ENCODE results near the gene DOCK9.

The DOCK9 gene

DNA sequence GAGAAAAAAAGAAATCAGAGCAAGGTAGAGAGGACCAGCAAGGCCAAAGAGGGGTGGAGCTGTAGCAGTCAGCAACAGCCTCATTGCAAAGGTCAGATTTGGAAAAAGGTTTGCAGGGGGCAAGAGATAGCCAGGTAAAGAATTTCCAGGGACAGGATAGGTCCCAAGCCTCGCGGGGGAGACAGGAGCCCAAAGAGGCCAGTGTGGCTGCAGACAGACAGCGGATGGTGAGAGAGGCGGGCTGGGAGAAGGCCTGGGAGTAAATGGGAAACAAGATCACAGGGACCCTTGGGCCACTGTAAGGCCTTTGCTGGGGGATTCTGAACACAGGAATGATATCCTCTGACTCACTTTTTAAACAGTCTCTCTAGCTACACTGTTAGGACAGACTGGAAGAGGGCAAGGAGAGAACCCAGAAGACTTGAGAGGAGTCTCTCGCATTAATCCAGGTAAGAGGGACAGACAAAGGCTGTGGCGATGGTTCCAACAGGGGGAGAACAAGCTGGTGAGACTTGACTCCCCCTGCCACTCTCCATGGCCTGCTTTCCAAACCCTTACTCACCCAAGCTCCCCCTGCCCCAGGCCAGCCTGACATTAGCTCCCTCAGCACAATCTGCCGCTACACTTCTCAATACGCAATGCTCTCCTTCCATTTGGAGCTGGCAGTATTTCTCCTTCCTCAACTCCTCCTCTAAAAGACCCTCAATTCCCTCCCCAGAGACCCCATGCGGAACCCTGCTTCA is 31.8 kb downstream of the DOCK9 start:
- no peak for DNase-seq
- no peaks in the 10 kb centered on the region for H3K9me3 ChIP-seq (ENCODE audit: severe bottlenecking)
- H3K27me3 ChIP-seq (ENCODE audit: insufficient read depth, low read depth, severe bottlenecking), result no peaks in the 10 kb centered on the region
- H3K27ac ChIP-seq, result no peak overlapping the region
- no peaks in the 10 kb centered on the region for H3K36me3 ChIP-seq
- H3K4me3 ChIP-seq (ENCODE audit: low read depth, low read length), result no peak overlapping the region
- TF ChIP-seq, protein P1, sequence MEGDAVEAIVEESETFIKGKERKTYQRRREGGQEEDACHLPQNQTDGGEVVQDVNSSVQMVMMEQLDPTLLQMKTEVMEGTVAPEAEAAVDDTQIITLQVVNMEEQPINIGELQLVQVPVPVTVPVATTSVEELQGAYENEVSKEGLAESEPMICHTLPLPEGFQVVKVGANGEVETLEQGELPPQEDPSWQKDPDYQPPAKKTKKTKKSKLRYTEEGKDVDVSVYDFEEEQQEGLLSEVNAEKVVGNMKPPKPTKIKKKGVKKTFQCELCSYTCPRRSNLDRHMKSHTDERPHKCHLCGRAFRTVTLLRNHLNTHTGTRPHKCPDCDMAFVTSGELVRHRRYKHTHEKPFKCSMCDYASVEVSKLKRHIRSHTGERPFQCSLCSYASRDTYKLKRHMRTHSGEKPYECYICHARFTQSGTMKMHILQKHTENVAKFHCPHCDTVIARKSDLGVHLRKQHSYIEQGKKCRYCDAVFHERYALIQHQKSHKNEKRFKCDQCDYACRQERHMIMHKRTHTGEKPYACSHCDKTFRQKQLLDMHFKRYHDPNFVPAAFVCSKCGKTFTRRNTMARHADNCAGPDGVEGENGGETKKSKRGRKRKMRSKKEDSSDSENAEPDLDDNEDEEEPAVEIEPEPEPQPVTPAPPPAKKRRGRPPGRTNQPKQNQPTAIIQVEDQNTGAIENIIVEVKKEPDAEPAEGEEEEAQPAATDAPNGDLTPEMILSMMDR (IDR thresholded peaks at IDR 0.05; ENCODE audit: low read depth, low read length), result no peak

DNA sequence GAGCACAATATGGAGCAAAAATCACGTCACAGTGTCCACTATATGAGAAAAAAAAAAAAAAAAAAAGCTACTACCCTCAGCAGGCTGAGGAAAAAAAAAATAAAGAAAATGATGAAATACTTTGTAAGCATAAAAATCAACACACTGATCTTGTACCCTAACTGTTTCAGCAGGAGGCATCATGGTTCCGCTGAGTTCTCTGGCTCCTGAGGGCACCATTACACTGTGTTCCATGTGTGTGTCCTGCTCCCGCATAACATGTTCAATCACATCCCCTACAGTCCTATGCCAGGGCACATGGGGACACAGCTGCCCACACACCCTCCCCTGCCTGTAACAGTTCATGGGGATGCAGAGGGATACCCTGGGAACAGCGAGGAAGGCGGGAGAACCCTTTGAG is 33.5 kb downstream of the DOCK9 start:
- Histone ChIP-seq H3K4me3 (ENCODE audit: low read depth, low read length) (no peak overlapping the region), H3K27me3 (ENCODE audit: insufficient read depth, low read depth, severe bottlenecking) (no peaks in the 10 kb centered on the region), H3K27ac (no peak overlapping the region), H3K9me3 (ENCODE audit: severe bottlenecking) (no peaks in the 10 kb centered on the region), H3K36me3 (no peaks in the 10 kb centered on the region)
- TF ChIP-seq, protein P1 (IDR thresholded peaks at IDR 0.05; ENCODE audit: low read depth, low read length), result peak; percentile 21; the same call in 1 of the 2 replicates
- DNase-seq, result peak; percentile 87

DNA sequence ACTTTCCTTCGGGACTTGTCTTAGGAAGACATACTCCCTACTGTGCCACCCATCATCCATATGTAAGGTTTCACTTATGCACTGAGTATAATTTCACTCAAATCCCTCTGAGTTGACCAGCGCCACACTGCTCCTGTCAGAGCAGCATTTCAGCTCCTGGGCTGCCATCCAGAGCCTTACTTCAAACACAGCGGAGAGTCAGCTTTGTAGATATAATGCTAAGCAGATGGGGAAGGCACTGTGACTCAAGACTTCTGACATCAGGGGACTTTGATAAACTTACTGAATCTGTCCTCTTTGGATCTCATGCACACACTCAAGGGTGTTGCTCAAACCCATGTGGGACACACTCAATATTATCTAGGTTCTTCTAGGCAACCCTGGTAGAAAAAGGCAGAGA is 34.9 kb downstream of the DOCK9 start:
- H3K36me3 ChIP-seq, result no peaks in the 10 kb centered on the region
- no peaks in the 10 kb centered on the region for H3K9me3 ChIP-seq (ENCODE audit: severe bottlenecking)
- TF ChIP-seq, protein P1 (IDR thresholded peaks at IDR 0.05; ENCODE audit: low read depth, low read length), result no peak
- H3K27ac ChIP-seq, result no peak overlapping the region
- no peak overlapping the region for H3K4me3 ChIP-seq (ENCODE audit: low read depth, low read length)
- no peaks in the 10 kb centered on the region for H3K27me3 ChIP-seq (ENCODE audit: insufficient read depth, low read depth, severe bottlenecking)
- no peak for DNase-seq

DNA sequence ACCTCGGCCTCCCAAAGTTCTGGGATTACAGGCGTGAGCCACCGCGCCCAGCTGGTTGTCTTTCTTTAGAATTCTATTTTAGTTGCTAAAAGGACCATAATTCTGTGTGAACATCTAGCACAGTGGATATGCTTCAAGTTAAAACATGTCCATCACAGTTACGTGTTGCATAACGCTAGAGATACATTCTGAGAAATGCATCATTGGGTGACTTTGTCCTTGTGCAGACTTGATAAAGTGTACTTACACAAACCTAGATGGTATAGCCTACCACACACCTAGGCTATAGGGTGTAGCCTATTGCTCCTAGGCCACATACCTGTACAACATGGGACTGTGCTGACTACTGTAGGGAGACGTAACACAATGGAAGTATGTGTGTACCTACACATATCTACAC is 35.4 kb downstream of the DOCK9 start:
- Histone ChIP-seq H3K36me3 (no peaks in the 10 kb centered on the region), H3K4me3 (ENCODE audit: low read depth, low read length) (no peak overlapping the region), H3K9me3 (ENCODE audit: severe bottlenecking) (no peaks in the 10 kb centered on the region), H3K27me3 (ENCODE audit: insufficient read depth, low read depth, severe bottlenecking) (no peaks in the 10 kb centered on the region), H3K27ac (no peak overlapping the region)
- DNase-seq, result no peak
- TF ChIP-seq, protein P1 (IDR thresholded peaks at IDR 0.05; ENCODE audit: low read depth, low read length), result no peak

DNA sequence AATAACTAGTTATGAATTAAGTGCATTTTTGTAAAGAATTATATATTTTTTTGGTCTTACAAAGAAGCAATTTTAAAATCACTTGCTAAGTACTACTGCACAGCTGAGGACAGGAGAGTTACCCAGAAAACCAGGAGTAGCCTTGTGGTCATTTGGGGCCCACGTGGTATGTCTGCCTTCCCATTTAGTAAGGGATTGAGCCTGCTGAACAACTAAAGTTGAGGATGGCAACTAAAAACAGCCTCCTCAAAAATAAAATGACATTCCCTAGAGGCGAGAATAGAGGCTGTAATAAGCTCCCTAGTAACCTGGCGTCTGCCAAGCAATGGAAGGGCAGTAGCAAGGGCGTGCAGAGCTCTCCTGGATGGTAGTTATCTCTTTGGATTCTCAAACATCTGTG is 36.3 kb downstream of the DOCK9 start:
- Histone ChIP-seq H3K4me3 (ENCODE audit: low read depth, low read length) (no peak overlapping the region), H3K9me3 (ENCODE audit: severe bottlenecking) (no peaks in the 10 kb centered on the region), H3K27me3 (ENCODE audit: insufficient read depth, low read depth, severe bottlenecking) (no peaks in the 10 kb centered on the region), H3K36me3 (no peaks in the 10 kb centered on the region), H3K27ac (no peak overlapping the region)
- TF ChIP-seq, protein P1 (IDR thresholded peaks at IDR 0.05; ENCODE audit: low read depth, low read length), result no peak
- no peak for DNase-seq

DNA sequence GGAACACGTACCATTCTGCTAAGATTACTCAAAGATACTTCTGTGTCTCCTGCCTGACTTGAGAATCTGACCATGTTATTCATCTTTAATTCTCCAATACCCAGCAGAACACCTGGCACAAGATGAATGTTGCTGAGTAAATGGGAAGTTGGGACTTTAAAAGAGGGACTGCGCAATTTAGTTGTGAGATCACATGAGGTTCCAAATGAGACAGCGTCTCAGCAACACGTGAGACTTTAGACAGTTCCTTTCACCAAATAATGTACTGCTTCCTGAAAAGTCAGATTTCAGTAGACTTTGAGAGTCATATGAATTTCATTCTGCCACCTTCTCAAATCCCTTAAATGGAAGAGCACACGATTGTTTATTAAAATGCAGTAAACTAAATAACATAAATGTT is 36.7 kb downstream of the DOCK9 start:
- Histone ChIP-seq H3K36me3 (no peaks in the 10 kb centered on the region), H3K27me3 (ENCODE audit: insufficient read depth, low read depth, severe bottlenecking) (no peaks in the 10 kb centered on the region), H3K4me3 (ENCODE audit: low read depth, low read length) (no peak overlapping the region), H3K9me3 (ENCODE audit: severe bottlenecking) (no peaks in the 10 kb centered on the region), H3K27ac (no peak overlapping the region)
- TF ChIP-seq, protein P1 (IDR thresholded peaks at IDR 0.05; ENCODE audit: low read depth, low read length), result no peak
- no peak for DNase-seq
